ENCODE measurements around the gene TFF2. TPM values are rescaled to one million over a fixed set of nuclear protein-coding genes. Genes with fewer than 3 reads are reported as not detected.

The TFF2 gene
- total RNA-seq, 1 donor from 2014 or later, result not detected

- DNase-seq, result no peak
- peaks cover 7% of the 10 kb centered on the region for H3K4me1 ChIP-seq
- H3K9me3 ChIP-seq, result no peaks in the 10 kb centered on the region
- peaks cover 40% of the 10 kb centered on the region for H3K36me3 ChIP-seq
- no peaks in the 10 kb centered on the region for H3K27me3 ChIP-seq (ENCODE audit: low read depth)
- no peak for ATAC-seq
- no peak for TF ChIP-seq CTCF (IDR thresholded peaks at IDR 0.05)
- H3K27ac ChIP-seq, result no peak overlapping the region
- no peak overlapping the region for H3K4me3 ChIP-seq
- intact Hi-C loops (cut with DNase I), result no loop called here
Observed at GRCh38 chr21:42296501-42296900, 54.3 kb downstream of the TFF2 start.

Other genes starting within 250 kb of the TFF2 start
- gene ABCG1, start 131.9 kb downstream of the TFF2 start, total RNA-seq, result 74.9 TPM
- gene TFF3, start 35.6 kb downstream of the TFF2 start, total RNA-seq, result 19.0 TPM
- not detected for gene TFF1, start 15.5 kb upstream of the TFF2 start, total RNA-seq
- gene TMPRSS3, start 45.1 kb upstream of the TFF2 start, total RNA-seq, result 3.8 TPM
- gene UBASH3A, start 52.9 kb upstream of the TFF2 start, total RNA-seq, result 1.2 TPM
- gene RSPH1, start 145.2 kb upstream of the TFF2 start, total RNA-seq, result 18.1 TPM
- gene SLC37A1, start 162.9 kb upstream of the TFF2 start, total RNA-seq, result 28.9 TPM

All from lower lobe of right lung (tissue), 2 donors.